Measurements from ENCODE around the gene ENOX1.

Gene ENOX1

DNA sequence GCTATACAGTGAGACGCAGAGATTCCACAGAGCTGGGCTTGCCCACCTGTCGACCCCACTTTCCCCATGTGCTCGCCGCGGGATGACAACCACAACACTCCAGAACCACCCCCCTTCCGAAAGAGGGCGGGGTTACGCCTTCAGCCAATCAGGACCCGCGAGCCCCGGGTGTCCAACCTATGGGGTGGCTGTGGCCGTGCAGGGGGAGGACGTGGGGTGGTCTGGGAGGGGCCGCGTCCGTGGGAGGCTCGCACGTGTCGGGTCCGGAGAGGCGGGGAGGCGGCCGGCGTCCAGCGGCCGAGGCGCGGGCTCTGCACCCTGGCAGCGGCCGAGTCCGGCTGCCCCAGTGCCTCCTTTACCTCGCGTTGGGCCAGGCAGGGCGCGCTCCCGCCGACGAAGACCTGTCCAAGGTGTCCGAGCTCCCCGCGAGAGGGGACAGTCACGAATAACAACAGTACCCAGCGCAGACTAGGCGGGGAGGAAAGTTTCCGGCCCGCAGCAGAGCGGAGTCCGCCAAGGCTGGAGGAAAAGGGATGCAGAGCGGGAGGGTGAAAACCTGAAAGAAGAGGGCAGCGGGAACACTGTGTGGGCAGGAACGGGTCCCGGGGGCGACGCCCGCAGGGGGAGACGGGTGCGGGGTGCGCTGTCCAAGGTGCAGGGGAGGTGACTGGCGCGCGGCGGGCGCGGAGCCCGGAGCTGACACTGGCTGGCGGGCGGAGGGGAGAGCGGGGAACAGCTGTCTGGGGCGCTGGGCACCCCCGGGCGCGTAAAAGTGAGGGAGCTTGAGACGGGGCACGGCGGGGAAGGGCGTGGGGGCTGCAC is 911 bp downstream of the ENOX1 start:
- in situ Hi-C loops (cut with HindIII; ENCODE audit: low sequenced_read_pairs): no loop called here

- in situ Hi-C loops (cut with HindIII; ENCODE audit: low sequenced_read_pairs): no loop called here
These were observed 1.5 kb downstream of the ENOX1 start for GRCh38 chr13:43785261-43785649.

DNA sequence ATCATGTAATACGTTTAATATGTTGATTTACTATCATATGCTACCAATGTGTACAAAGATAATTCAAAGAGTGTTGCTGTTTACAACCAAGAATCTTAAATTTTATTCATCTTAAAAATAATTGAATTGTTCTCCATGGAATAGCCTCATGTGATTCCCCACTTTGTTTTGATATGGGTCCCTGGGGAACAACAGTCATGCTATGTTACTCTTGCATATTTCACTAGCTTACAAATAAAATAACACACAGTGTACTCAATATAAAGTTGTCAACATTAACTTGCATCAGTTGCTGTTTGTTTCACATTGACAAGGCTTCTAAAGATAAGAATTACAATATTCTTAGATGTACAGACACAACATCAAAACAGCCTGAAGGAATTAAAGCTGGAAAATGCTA is 2.3 kb downstream of the ENOX1 start:
- in situ Hi-C loops (cut with HindIII; ENCODE audit: low sequenced_read_pairs): no loop called here

DNA sequence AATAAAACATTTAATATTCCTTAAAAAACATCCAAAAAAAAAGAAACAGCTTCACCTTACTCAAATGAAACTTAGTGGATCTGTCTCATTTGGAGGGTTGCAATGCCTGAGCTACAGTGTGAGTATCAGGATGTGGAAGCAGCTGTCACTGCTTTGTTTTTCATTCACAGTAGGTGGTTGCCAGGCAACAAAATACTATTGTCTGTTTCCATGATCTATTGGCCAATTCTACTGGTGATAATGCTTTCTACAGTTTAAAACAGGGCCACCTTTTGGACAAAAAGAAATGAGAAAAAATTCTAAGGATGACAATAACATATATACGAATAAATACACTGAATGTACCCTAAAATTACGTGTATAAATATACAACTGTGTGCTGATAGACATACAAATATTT is 3.0 kb downstream of the ENOX1 start:
- in situ Hi-C loops (cut with HindIII; ENCODE audit: low sequenced_read_pairs): no loop called here

- in situ Hi-C loops (cut with HindIII; ENCODE audit: low sequenced_read_pairs): no loop called here
These were observed 4.1 kb downstream of the ENOX1 start for GRCh38 chr13:43782686-43783085.

GRCh38 chr13:43780666-43781065 is 6.1 kb downstream of the ENOX1 start:
- in situ Hi-C loops (cut with HindIII; ENCODE audit: low sequenced_read_pairs): no loop called here

DNA sequence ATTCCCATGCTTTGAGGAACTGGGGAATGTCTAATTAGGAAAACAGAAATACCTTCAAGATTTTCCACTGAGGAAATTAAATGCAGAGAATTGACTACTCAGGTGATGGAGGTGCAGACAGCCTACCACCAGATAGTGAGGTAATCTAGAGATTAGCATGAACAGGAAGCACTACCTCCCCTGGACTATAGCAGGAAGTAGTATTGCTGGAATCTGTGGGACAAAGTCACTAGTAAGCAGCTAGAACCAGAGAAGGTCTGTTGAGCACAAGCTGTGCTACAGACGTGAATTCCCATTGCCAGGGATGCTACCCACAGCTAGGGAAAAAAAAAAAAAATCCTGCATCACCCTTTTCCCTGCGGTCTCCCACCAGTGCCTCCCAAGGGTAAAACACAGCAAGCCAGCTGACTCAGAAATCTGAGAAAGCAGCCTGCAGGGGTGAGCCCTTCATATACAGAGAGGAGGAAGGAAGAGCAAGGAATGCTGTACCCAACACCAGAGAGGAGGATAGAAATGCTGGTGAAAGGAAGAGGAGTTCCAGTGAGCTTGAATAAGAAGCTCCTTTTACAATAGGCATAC is 10.2 kb downstream of the ENOX1 start:
- in situ Hi-C loops (cut with HindIII; ENCODE audit: low sequenced_read_pairs): no loop called here

DNA sequence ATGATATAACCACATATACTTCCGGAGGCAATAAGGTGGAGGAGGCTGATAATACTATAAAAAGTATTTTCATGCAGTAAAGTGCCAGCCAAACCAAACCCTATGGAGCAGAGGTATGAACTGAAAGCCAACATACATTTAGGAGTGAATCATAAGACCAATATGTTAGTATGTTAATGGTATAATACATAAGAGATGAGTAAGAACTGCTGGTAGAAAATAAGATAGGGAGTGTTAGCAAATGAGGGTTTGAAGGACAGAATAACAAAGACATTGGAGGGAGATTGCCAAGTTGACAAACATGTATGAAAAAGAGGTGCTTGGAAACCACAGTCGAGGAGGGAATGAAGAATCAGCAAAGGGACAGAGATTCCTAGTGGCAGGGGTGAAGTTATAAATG is 10.8 kb downstream of the ENOX1 start:
- in situ Hi-C loops (cut with HindIII; ENCODE audit: low sequenced_read_pairs): no loop called here

DNA sequence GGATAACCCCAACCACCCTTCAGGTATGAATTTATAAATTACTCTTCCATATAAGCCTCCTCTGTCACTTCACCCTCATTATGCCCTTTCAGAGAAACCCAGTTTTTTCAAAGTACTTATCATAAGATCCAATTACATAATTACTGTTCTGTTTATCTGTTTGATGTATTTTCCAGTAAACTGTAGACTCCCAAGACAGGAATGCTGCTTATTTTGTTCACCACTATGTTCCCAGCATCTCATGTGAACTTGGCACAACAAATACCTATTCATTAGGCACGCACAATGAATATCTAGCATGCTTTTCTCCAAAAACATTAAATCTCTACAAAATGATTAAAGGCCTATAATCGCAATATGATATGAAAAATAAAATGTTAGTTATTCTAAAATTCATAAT is 13.2 kb downstream of the ENOX1 start:
- in situ Hi-C loops (cut with HindIII; ENCODE audit: low sequenced_read_pairs): no loop called here

- in situ Hi-C loops (cut with HindIII; ENCODE audit: low sequenced_read_pairs): no loop called here
These were observed 15.9 kb downstream of the ENOX1 start for GRCh38 chr13:43770871-43771270.

DNA sequence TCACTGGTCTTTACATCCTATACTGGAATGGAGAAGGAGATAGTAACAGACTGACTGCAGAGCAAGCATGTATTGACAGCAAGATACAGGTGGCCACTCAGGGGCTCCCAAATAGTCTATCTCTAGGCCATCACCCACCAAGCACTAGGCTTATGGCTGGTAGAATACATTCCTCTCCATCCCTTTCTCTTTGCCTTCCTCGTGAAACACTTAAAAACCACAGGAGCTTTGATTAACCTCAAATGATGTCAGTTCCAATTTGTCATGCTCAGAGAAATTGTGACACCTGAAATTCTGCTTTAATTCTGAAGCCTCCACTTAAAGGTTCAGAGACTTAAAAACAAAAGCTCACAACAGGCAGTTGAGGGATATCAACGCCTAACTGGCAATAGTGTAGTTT is 17.2 kb downstream of the ENOX1 start:
- in situ Hi-C loops (cut with HindIII; ENCODE audit: low sequenced_read_pairs): no loop called here

DNA sequence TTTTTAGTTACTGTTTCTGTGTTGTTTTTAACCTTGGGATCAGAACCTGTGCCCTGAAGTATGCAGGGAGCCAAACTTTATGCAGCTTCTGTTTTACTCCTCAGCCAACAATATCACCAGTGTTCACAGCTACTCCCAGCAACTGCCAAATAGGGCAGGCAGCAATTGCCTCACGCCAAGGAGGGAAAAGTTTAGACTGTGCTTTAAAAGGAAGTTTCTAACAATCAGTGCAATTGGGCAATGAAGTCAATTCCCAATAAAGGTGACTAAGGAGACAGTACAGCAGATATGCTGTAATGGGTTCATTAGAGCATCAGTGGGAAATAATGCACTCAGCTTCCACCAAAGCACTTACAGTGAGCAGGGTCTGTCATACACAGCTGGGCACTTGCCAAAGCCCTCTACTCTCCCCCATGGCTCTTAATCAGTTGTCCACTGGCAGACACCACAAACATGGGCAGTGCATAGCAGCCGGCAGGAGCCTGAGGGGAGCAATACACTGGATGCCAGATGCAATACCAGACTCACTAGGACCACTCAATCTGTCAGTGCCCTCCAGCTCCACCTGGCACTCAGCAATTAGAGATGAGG is 19.3 kb downstream of the ENOX1 start:
- in situ Hi-C loops (cut with HindIII; ENCODE audit: low sequenced_read_pairs): no loop called here

DNA sequence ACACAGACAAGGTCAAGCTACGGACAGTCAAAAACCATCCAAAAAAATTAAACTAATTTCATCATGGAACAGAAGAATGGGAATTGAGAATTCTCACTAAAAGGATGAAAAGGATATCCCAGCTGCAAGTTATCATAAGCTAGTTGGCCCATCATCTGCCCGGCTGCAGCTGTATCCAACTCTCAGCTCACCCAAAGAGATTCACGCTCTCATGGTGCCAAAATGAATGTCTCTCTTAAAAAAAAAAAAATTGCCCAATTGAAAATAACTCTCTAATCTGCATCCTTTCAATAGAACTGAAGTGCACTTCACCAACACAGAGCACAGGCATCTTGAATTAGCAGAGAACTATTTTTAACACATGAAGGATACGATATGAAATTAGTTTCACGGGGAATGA is 20.0 kb downstream of the ENOX1 start:
- in situ Hi-C loops (cut with HindIII; ENCODE audit: low sequenced_read_pairs): no loop called here

DNA sequence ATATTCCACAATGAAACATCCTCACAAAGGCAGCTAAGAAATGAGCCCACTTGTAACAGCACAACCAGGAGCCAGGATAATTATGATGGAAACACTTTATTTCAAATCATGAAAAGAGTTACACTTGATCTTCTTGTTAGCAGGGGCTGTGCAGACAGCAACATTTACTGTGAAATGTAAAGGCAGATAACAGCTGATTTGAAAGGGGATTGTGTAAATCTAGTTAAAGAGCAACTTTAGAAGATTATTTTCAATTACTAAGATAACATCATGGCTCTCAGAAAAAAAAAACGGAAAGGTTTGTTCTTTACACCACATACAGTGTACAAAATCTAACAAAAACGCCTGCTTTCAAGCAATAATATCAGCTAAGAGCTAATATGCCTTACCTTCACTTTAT is 22.4 kb downstream of the ENOX1 start:
- in situ Hi-C loops (cut with HindIII; ENCODE audit: low sequenced_read_pairs): no loop called here

DNA sequence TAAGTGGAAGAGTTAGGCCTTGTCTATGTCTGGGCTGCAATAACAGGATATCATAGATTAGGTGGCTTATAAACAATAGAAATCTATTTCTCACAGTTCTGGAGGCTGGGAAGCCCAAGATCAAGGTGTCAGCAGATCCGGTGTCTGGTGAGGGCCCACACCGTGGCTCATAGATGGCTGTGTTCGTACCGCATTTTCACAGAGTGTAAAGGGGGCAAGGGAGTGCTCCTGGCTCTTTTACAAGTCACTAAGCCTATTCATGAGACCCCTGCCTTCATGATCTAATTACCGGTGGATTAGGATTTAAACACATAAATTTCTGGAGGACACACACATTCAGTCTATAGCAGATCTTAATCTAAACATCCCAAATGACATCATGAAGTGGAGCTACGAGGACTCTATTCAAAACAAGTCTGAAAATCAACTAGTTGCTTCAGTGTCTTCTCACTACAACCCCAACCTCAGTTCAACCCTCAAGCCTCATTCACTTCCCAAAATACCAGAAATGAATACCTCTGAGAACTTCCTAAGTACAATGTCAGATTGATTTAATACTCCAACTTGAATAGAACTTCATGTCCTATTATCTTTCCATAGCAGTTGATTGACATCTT is 23.5 kb downstream of the ENOX1 start:
- in situ Hi-C loops (cut with HindIII; ENCODE audit: low sequenced_read_pairs): no loop called here

DNA sequence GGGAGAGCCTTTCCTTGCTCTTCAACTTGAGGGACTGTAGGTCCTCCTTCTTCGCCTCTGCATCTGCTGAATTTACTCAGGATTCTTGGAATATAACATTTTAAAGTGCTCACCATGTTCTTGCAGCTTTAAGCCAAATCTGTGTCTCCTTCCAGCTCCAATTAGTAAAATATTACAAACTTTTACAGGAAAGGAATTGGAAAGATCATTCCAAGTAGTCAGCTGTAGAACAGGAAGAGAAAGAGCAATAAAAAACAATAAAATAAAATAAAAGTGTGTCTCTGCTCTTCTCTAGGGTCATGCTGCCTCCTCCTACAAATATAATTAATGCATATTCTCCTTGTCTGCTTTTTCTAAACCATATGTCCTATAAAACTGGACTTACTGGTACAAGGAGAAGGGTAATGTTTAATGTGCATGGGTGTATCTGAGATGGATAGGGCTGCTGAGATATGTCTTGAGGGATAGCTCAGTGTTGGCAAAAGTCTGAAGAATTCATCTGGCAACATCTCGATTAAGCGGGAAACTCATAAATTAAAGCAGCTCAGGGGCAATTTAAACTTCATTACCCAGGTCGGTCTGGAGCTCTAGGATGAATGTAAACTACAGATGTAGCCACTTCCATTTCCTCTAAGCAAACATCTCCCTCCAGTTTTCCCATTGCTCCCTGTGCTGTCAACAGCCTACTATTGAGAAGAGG is 25.0 kb downstream of the ENOX1 start:
- in situ Hi-C loops (cut with HindIII; ENCODE audit: low sequenced_read_pairs): no loop called here

DNA sequence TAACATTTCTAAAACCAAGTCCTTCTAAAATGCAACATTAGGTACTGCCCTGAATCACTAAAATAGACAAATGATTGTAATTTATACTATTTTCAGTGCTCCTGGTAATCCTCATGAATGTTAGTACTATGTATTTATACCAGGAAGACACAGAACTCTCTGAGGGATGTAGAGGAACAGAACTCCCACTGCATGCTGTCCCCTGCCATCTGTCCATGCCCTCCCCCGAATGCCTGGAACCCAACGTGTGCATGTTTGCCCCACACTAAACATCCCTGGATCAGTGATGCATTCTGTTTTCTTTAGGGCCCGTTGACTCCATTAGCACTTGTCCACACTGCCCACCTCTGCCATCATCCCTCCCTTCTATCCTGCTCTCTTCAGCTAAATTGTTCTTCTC is 26.5 kb downstream of the ENOX1 start:
- in situ Hi-C loops (cut with HindIII; ENCODE audit: low sequenced_read_pairs): no loop called here

GRCh38 chr13:43758834-43759233 is 27.9 kb downstream of the ENOX1 start:
- in situ Hi-C loops (cut with HindIII; ENCODE audit: low sequenced_read_pairs): no loop called here

GRCh38 chr13:43757266-43757665 is 29.5 kb downstream of the ENOX1 start:
- in situ Hi-C loops (cut with HindIII; ENCODE audit: low sequenced_read_pairs): no loop called here

DNA sequence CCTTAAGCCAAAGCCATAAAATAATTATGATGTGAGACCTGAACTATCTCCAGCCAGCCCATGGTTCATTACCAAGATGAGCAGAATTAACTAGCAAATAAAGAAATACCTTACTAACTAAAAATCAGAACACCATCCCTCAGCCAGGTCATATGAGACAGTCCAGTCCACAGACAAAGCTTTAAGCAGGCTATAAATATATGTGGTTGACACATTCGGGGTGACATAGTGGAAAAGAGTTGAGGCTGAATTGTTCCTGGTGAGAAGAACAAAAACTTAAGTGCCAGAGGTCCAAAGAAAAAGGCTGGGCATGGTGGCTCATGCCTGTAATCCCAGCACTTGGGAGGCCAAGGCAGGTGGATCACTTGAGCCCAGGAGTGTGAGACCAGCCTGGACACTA is 30.9 kb downstream of the ENOX1 start:
- in situ Hi-C loops (cut with HindIII; ENCODE audit: low sequenced_read_pairs): no loop called here

DNA sequence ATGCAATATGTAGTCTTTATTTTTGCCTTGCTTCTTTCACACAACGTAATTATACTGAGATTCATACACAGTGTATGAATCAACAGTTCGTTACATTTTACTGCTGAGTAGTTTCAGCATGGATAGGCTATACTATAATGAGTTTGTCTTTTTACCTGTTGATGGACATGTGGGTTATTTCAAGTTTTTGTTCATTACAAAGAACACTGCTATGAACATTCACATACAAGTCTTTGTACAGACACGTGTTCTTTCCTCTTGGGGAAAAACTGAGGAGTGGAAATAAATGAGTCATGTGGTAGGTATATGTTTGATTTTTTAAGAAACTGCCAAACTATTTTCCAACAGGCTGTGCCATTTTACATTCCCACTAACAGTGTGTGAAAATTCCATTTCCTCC is 35.1 kb downstream of the ENOX1 start:
- in situ Hi-C loops (cut with HindIII; ENCODE audit: low sequenced_read_pairs): no loop called here

All from DLD1 (cell line).